Stimulated activated effector memory CD8-positive, alpha-beta T cell treated with anti-CD3 and anti-CD28 coated beads, Interleukin-12 subunit alpha, Interleukin-12 subunit beta, amount 100 ng/mL, for 72 hours (primary cell): ENCODE results near the gene IST1.

Experiments used
- ATAC-seq: fragments of 150-1000 bp; cut with Tn5 transposase; 2 replicates; pipeline ENCODE4 v1.10.0; 2021
- DNase-seq, 2 donors: peaks; one replicate each; pipeline ENCODE4 v3.0.0; 2021 to 2022; ENCODE audit warnings: low spot score in 2 of 2
- H3K27ac Mint-ChIP-seq: one replicate; pipeline ENCODE4 v1.8.0; 2022; ENCODE audit warnings: mild to moderate bottlenecking, mixed read lengths
- H3K36me3 Mint-ChIP-seq: one replicate; pipeline ENCODE4 v1.8.0; 2022; ENCODE audit warnings: mild to moderate bottlenecking, mixed read lengths
- H3K4me1 Mint-ChIP-seq: one replicate; pipeline ENCODE4 v1.8.0; 2022; ENCODE audit warnings: mixed read lengths
- H3K4me3 Mint-ChIP-seq: one replicate; pipeline ENCODE4 v1.8.0; 2022; ENCODE audit warnings: mild to moderate bottlenecking, mixed read lengths
- H3K9me3 Mint-ChIP-seq: one replicate; pipeline ENCODE4 v1.8.0; 2022; ENCODE audit warnings: mixed read lengths

Gene IST1

GRCh38 chr16:71961066-71962039 lies 66.0 kb downstream of the IST1 start:
- no peaks in the 10 kb centered on the region for H3K36me3 Mint-ChIP-seq

GRCh38 chr16:71963125-71963875 lies 68.0 kb downstream of the IST1 start:
- H3K27ac Mint-ChIP-seq: no peak overlapping the region
- H3K36me3 Mint-ChIP-seq: no peaks in the 10 kb centered on the region
- no peak for ATAC-seq
- no peaks in the 10 kb centered on the region for H3K4me1 Mint-ChIP-seq
- no peaks in the 10 kb centered on the region for H3K9me3 Mint-ChIP-seq
- no peak for DNase-seq
- H3K4me3 Mint-ChIP-seq: no peak overlapping the region

More at GRCh38 chr16:71961066-71962039, 66.0 kb downstream of the IST1 start:
- Mint-ChIP-seq H3K4me3 (no peak overlapping the region), H3K27ac (no peak overlapping the region), H3K9me3 (no peaks in the 10 kb centered on the region), H3K4me1 (peaks cover 3% of the 10 kb centered on the region)
- DNase-seq (peak; percentile 69 to 88), ATAC-seq (peak; percentile 91)

- Mint-ChIP-seq H3K4me3 (no peak overlapping the region), H3K36me3 (no peaks in the 10 kb centered on the region), H3K9me3 (no peaks in the 10 kb centered on the region), H3K4me1 (no peaks in the 10 kb centered on the region), H3K27ac (no peak overlapping the region)
- DNase-seq (no peak), ATAC-seq (no peak)
Measured at GRCh38 chr16:71965223-71965622, 69.9 kb downstream of the IST1 start.

- Mint-ChIP-seq H3K4me1 (no peaks in the 10 kb centered on the region), H3K36me3 (no peaks in the 10 kb centered on the region), H3K9me3 (no peaks in the 10 kb centered on the region), H3K27ac (no peak overlapping the region), H3K4me3 (no peak overlapping the region)
- DNase-seq (no peak), ATAC-seq (no peak)
Measured at GRCh38 chr16:71966932-71967331, 71.6 kb downstream of the IST1 start.

GRCh38 chr16:71969353-71969752 lies 74.0 kb downstream of the IST1 start:
- ATAC-seq (no peak), DNase-seq (no peak)
- Mint-ChIP-seq H3K9me3 (no peaks in the 10 kb centered on the region), H3K4me1 (no peaks in the 10 kb centered on the region), H3K4me3 (no peak overlapping the region), H3K36me3 (no peaks in the 10 kb centered on the region), H3K27ac (no peak overlapping the region)

GRCh38 chr16:71971571-71971970 lies 76.2 kb downstream of the IST1 start:
- no peak overlapping the region for H3K4me3 Mint-ChIP-seq
- H3K27ac Mint-ChIP-seq: no peak overlapping the region
- H3K9me3 Mint-ChIP-seq: no peaks in the 10 kb centered on the region
- no peak for ATAC-seq
- H3K36me3 Mint-ChIP-seq: no peaks in the 10 kb centered on the region
- H3K4me1 Mint-ChIP-seq: no peaks in the 10 kb centered on the region
- DNase-seq: no peak

GRCh38 chr16:71972356-71972755 lies 77.0 kb downstream of the IST1 start:
- H3K4me3 Mint-ChIP-seq: no peak overlapping the region
- no peak overlapping the region for H3K27ac Mint-ChIP-seq
- ATAC-seq: no peak
- H3K4me1 Mint-ChIP-seq: no peaks in the 10 kb centered on the region
- no peaks in the 10 kb centered on the region for H3K9me3 Mint-ChIP-seq
- no peaks in the 10 kb centered on the region for H3K36me3 Mint-ChIP-seq
- no peak for DNase-seq

GRCh38 chr16:71973001-71973400 lies 77.7 kb downstream of the IST1 start:
- H3K9me3 Mint-ChIP-seq: no peaks in the 10 kb centered on the region
- no peak overlapping the region for H3K4me3 Mint-ChIP-seq
- ATAC-seq (no peak), DNase-seq (no peak)
- H3K27ac Mint-ChIP-seq: peak overlapping the region; percentile 20
- H3K36me3 Mint-ChIP-seq: no peaks in the 10 kb centered on the region
- H3K4me1 Mint-ChIP-seq: no peaks in the 10 kb centered on the region

- H3K4me1 Mint-ChIP-seq: no peaks in the 10 kb centered on the region
- no peaks in the 10 kb centered on the region for H3K36me3 Mint-ChIP-seq
- no peak overlapping the region for H3K27ac Mint-ChIP-seq
- ATAC-seq (no peak), DNase-seq (no peak)
- no peaks in the 10 kb centered on the region for H3K9me3 Mint-ChIP-seq
- no peak overlapping the region for H3K4me3 Mint-ChIP-seq
Measured at GRCh38 chr16:71974068-71974818, 78.9 kb downstream of the IST1 start.
